K562 (cell line): ENCODE measurements around the gene GRAMD4.

Source experiments
- CTCF ChIP-seq, 3 experiments: IDR thresholded peaks in 2 of 3; conservative IDR thresholded peaks in 1 of 3; 2 replicates each; pipeline ENCODE4 v1.5.1; 2011 to 2012; ENCODE audit warnings: low read length in 3 of 3, mild to moderate bottlenecking in 3 of 3, control low read depth in 2 of 3, improper control_type of control experiment in 1 of 3, inconsistent platforms in 1 of 3, low read depth in 1 of 3, mixed read lengths in 1 of 3, moderate library complexity in 1 of 3; ENCODE audit not compliant: insufficient read depth in 2 of 3
- FOXA1 ChIP-seq: fragments of 450-650 bp; IDR thresholded peaks from 2 replicates; pipeline ENCODE4 v1.6.1; 2016; ENCODE audit warnings: mild to moderate bottlenecking, borderline replicate concordance
- JUN ChIP-seq, 2 experiments: sonication (generic) in 1 of 2; formaldehyde crosslinking in 1 of 2; IDR thresholded peaks; 2 replicates each; pipeline versions ENCODE4 v1.6.1 to v1.8.0; 2012 to 2022; ENCODE audit warnings: borderline replicate concordance in 2 of 2, mild to moderate bottlenecking in 2 of 2, improper control_type of control experiment in 1 of 2, low read depth in 1 of 2, low read length in 1 of 2, missing genetic modification reagents in 1 of 2
- RFX5 ChIP-seq: IDR thresholded peaks from 2 replicates; pipeline ENCODE4 v1.6.1; 2011; ENCODE audit warnings: low read depth, mild to moderate bottlenecking, improper control_type of control experiment, low read length

DNA sequence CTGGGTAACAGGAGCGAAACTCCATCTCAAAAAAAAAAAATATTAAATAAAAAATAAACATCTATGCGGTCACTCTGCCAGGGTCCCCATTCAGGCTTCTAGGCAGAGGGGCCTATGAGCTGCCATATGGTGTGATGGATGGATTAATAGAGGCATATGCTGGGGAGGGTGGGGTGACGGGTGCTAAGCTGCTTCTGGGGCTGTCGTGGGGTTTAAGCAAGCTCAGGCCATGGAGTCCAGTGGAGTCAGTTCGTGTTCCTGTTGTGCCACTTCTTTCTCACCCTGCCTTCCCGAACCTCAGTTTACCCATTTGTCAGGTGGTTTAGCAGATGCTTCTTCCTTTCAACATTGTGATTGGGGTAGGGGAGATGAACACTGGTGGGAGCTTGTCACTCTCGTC is 9.0 kb upstream of the GRAMD4 start:
- TF ChIP-seq JUN (IDR thresholded peaks at IDR 0.05; ENCODE audit: borderline replicate concordance, low read depth, low read length) (no peak), JUN (CRISPR knock-in tag; IDR thresholded peaks at IDR 0.05; ENCODE audit: borderline replicate concordance) (no peak), FOXA1 (no peak), CTCF (IDR thresholded peaks at IDR 0.05 in 2 of 3, conservative IDR thresholded peaks at IDR 0.05 in 1 of 3; ENCODE audit: insufficient read depth in 2 of 3, low read depth in 1 of 3, low read length in 3 of 3) (no peak), RFX5 (no peak)
